Rectal smooth muscle tissue (tissue), 1 donor: Measurements from ENCODE around the gene GGT7.

ENCODE experiments used
- H3K27ac ChIP-seq: one replicate; pipeline ENCODE4 v1.7.0; 2013; ENCODE audit warnings: low read depth, low read length, inconsistent platforms
- H3K27me3 ChIP-seq: one replicate; pipeline ENCODE4 v1.7.0; 2013; ENCODE audit warnings: low read length; ENCODE audit not compliant: control insufficient read depth, insufficient read depth
- H3K36me3 ChIP-seq: one replicate; pipeline ENCODE4 v1.7.0; 2013; ENCODE audit warnings: low read length; ENCODE audit not compliant: control insufficient read depth, insufficient read depth
- H3K4me1 ChIP-seq: one replicate; pipeline ENCODE4 v1.7.0; 2013; ENCODE audit warnings: low read length; ENCODE audit not compliant: control insufficient read depth, insufficient read depth
- H3K4me3 ChIP-seq: one replicate; pipeline ENCODE4 v1.7.0; 2013; ENCODE audit warnings: low read length
- H3K9ac ChIP-seq: one replicate; pipeline ENCODE4 v1.7.0; 2013; ENCODE audit warnings: low read length

GGT7 gene

GRCh38 chr20:34859826-34860545 is 12.7 kb downstream of the GGT7 start:
- Histone ChIP-seq H3K36me3 (peaks cover 6% of the 10 kb centered on the region), H3K27ac (no peak overlapping the region), H3K9ac (no peak overlapping the region), H3K4me3 (no peak overlapping the region), H3K27me3 (no peaks in the 10 kb centered on the region), H3K4me1 (no peaks in the 10 kb centered on the region)

GRCh38 chr20:34859367-34859766 is 13.3 kb downstream of the GGT7 start:
- Histone ChIP-seq H3K36me3 (peaks cover 6% of the 10 kb centered on the region), H3K27me3 (no peaks in the 10 kb centered on the region), H3K4me1 (no peaks in the 10 kb centered on the region), H3K4me3 (no peak overlapping the region), H3K27ac (no peak overlapping the region), H3K9ac (no peak overlapping the region)

GRCh38 chr20:34852298-34852697 is 20.4 kb downstream of the GGT7 start:
- no peak overlapping the region for H3K27ac ChIP-seq

GRCh38 chr20:34850969-34851368 is 21.7 kb downstream of the GGT7 start:
- no peak overlapping the region for H3K4me3 ChIP-seq
- H3K27me3 ChIP-seq, result no peaks in the 10 kb centered on the region
- peaks cover 17% of the 10 kb centered on the region for H3K36me3 ChIP-seq
- no peak overlapping the region for H3K9ac ChIP-seq
- H3K27ac ChIP-seq, result no peak overlapping the region
- H3K4me1 ChIP-seq, result no peaks in the 10 kb centered on the region

More at GRCh38 chr20:34852298-34852697, 20.4 kb downstream of the GGT7 start:
- H3K27me3 ChIP-seq, result no peaks in the 10 kb centered on the region
- H3K9ac ChIP-seq, result no peak overlapping the region
- no peaks in the 10 kb centered on the region for H3K4me1 ChIP-seq
- no peak overlapping the region for H3K4me3 ChIP-seq
- H3K36me3 ChIP-seq, result peaks cover 17% of the 10 kb centered on the region

GRCh38 chr20:34849778-34850177 is 22.9 kb downstream of the GGT7 start:
- H3K4me3 ChIP-seq, result no peak overlapping the region
- no peak overlapping the region for H3K27ac ChIP-seq
- H3K9ac ChIP-seq, result no peak overlapping the region
- peaks cover 13% of the 10 kb centered on the region for H3K36me3 ChIP-seq
- no peaks in the 10 kb centered on the region for H3K27me3 ChIP-seq
- H3K4me1 ChIP-seq, result no peaks in the 10 kb centered on the region

- no peak overlapping the region for H3K4me3 ChIP-seq
- peaks cover 13% of the 10 kb centered on the region for H3K36me3 ChIP-seq
- H3K9ac ChIP-seq, result no peak overlapping the region
- H3K27me3 ChIP-seq, result no peaks in the 10 kb centered on the region
- H3K27ac ChIP-seq, result no peak overlapping the region
- no peaks in the 10 kb centered on the region for H3K4me1 ChIP-seq
Measured at GRCh38 chr20:34848597-34848996, 24.1 kb downstream of the GGT7 start.

GRCh38 chr20:34843421-34843820 is 29.2 kb downstream of the GGT7 start:
- H3K27ac ChIP-seq, result no peak overlapping the region
- no peaks in the 10 kb centered on the region for H3K4me1 ChIP-seq
- H3K4me3 ChIP-seq, result no peak overlapping the region
- H3K36me3 ChIP-seq, result no peaks in the 10 kb centered on the region
- no peaks in the 10 kb centered on the region for H3K27me3 ChIP-seq
- no peak overlapping the region for H3K9ac ChIP-seq

- Histone ChIP-seq H3K4me3 (no peak overlapping the region), H3K9ac (no peak overlapping the region), H3K36me3 (no peaks in the 10 kb centered on the region), H3K27ac (no peak overlapping the region), H3K27me3 (no peaks in the 10 kb centered on the region), H3K4me1 (no peaks in the 10 kb centered on the region)
Measured at GRCh38 chr20:34842143-34842542, 30.5 kb downstream of the GGT7 start.

- H3K27ac ChIP-seq, result no peak overlapping the region
- H3K27me3 ChIP-seq, result no peaks in the 10 kb centered on the region
- H3K4me1 ChIP-seq, result no peaks in the 10 kb centered on the region
- H3K4me3 ChIP-seq, result no peak overlapping the region
- H3K9ac ChIP-seq, result no peak overlapping the region
- no peaks in the 10 kb centered on the region for H3K36me3 ChIP-seq
Measured at GRCh38 chr20:34834459-34834893, 38.2 kb downstream of the GGT7 start.

GRCh38 chr20:34831936-34832335 is 40.7 kb downstream of the GGT7 start:
- Histone ChIP-seq H3K27ac (no peak overlapping the region), H3K4me3 (no peak overlapping the region), H3K9ac (no peak overlapping the region), H3K27me3 (no peaks in the 10 kb centered on the region), H3K4me1 (no peaks in the 10 kb centered on the region), H3K36me3 (no peaks in the 10 kb centered on the region)

- Histone ChIP-seq H3K4me3 (no peak overlapping the region), H3K27me3 (no peaks in the 10 kb centered on the region), H3K4me1 (peaks cover 5% of the 10 kb centered on the region), H3K36me3 (no peaks in the 10 kb centered on the region), H3K27ac (no peak overlapping the region), H3K9ac (no peak overlapping the region)
Measured at GRCh38 chr20:34829191-34829590, 43.5 kb downstream of the GGT7 start.

- H3K27ac ChIP-seq, result peak within 1 kb of the TSS; percentile 51
- peak within 1 kb of the TSS; percentile 99 for H3K4me3 ChIP-seq
- no peaks in the 10 kb centered on the region for H3K27me3 ChIP-seq
- H3K4me1 ChIP-seq, result peaks cover 7% of the 10 kb centered on the region
- H3K36me3 ChIP-seq, result no peaks in the 10 kb centered on the region
- H3K9ac ChIP-seq, result peak within 1 kb of the TSS; percentile 98
Measured at GRCh38 chr20:34825530-34826362, 46.9 kb downstream of the GGT7 start, which contains the start of gene NCOA6. Gene NCOA6 (minus strand): TSS chr20:34825651. CDS start chr20:34782355, 43,296 bp downstream.
